Osteoblast (primary cell): ENCODE results near the gene PRRT1B. TPM values are rescaled to one million over a fixed set of nuclear protein-coding genes. Genes with fewer than 3 reads are reported as not detected.

Experiments
- DNase-seq: peaks from one replicate; pipeline ENCODE4 v3.0.0; 2011; ENCODE audit warnings: low spot score, mixed read lengths; ENCODE audit not compliant: insufficient read length; ENCODE audit errors: missing footprints
- H2AFZ ChIP-seq: 2 replicates; pipeline ENCODE4 v1.6.0; 2011; ENCODE audit warnings: mild to moderate bottlenecking, low read length
- H3K27ac ChIP-seq: 2 replicates; pipeline ENCODE4 v1.5.1; 2011; ENCODE audit warnings: mild to moderate bottlenecking, low read depth, low read length, moderate library complexity
- H3K27me3 ChIP-seq: 2 replicates; pipeline ENCODE4 v1.6.0; 2012; ENCODE audit warnings: mild to moderate bottlenecking, control low read depth, inconsistent platforms, low read length, moderate library complexity; ENCODE audit not compliant: insufficient read depth
- H3K36me3 ChIP-seq: 2 replicates; pipeline ENCODE4 v1.5.1; 2011; ENCODE audit warnings: mild to moderate bottlenecking, low read length, control low read depth, moderate library complexity; ENCODE audit not compliant: insufficient read depth
- H3K4me1 ChIP-seq: 2 replicates; pipeline ENCODE4 v1.5.1; 2011; ENCODE audit warnings: mild to moderate bottlenecking, low read length, control low read depth, moderate library complexity; ENCODE audit not compliant: insufficient read depth
- H3K4me2 ChIP-seq: 2 replicates; pipeline ENCODE4 v1.6.0; 2011; ENCODE audit warnings: mild to moderate bottlenecking, low read length; ENCODE audit not compliant: insufficient read depth
- H3K4me3 ChIP-seq: fragments of 200-600 bp; sonication (generic); 3 replicates; pipeline ENCODE4 v1.5.1; 2012; ENCODE audit warnings: mild to moderate bottlenecking, low read length, inconsistent platforms; ENCODE audit not compliant: insufficient read depth
- H3K79me2 ChIP-seq: 2 replicates; pipeline ENCODE4 v1.6.0; 2012; ENCODE audit warnings: mild to moderate bottlenecking, low read length, control low read depth, inconsistent platforms; ENCODE audit not compliant: insufficient read depth
- H3K9me3 ChIP-seq: 2 replicates; pipeline ENCODE4 v1.5.1; 2011; ENCODE audit warnings: low read depth, low read length, control low read depth
- H4K20me1 ChIP-seq: 2 replicates; pipeline ENCODE4 v1.6.0; 2012; ENCODE audit warnings: mild to moderate bottlenecking, low read length, control low read depth; ENCODE audit not compliant: insufficient read depth
- total RNA-seq: library from RNA; depleted of rRNA; stranded (reverse); fragments of >200 nt; gene quantifications from 2 replicates; pipeline ENCODE4 v1.2.3, GENCODE V29; 2012
- TF ChIP-seq, protein P1 (sequence below): IDR thresholded peaks from 2 replicates; pipeline ENCODE4 v1.5.1; 2011; ENCODE audit warnings: mild to moderate bottlenecking, low read depth, low read length, moderate library complexity; ENCODE audit errors: extremely low read depth

Gene PRRT1B
- total RNA-seq, 1 donor = not detected

- TF ChIP-seq, protein P1, sequence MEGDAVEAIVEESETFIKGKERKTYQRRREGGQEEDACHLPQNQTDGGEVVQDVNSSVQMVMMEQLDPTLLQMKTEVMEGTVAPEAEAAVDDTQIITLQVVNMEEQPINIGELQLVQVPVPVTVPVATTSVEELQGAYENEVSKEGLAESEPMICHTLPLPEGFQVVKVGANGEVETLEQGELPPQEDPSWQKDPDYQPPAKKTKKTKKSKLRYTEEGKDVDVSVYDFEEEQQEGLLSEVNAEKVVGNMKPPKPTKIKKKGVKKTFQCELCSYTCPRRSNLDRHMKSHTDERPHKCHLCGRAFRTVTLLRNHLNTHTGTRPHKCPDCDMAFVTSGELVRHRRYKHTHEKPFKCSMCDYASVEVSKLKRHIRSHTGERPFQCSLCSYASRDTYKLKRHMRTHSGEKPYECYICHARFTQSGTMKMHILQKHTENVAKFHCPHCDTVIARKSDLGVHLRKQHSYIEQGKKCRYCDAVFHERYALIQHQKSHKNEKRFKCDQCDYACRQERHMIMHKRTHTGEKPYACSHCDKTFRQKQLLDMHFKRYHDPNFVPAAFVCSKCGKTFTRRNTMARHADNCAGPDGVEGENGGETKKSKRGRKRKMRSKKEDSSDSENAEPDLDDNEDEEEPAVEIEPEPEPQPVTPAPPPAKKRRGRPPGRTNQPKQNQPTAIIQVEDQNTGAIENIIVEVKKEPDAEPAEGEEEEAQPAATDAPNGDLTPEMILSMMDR = no peak
- DNase-seq = peak; percentile 32
- no peaks in the 10 kb centered on the region for H3K36me3 ChIP-seq
Observed at GRCh38 chr9:131557855-131558548, 12.7 kb downstream of the PRRT1B start.

DNA sequence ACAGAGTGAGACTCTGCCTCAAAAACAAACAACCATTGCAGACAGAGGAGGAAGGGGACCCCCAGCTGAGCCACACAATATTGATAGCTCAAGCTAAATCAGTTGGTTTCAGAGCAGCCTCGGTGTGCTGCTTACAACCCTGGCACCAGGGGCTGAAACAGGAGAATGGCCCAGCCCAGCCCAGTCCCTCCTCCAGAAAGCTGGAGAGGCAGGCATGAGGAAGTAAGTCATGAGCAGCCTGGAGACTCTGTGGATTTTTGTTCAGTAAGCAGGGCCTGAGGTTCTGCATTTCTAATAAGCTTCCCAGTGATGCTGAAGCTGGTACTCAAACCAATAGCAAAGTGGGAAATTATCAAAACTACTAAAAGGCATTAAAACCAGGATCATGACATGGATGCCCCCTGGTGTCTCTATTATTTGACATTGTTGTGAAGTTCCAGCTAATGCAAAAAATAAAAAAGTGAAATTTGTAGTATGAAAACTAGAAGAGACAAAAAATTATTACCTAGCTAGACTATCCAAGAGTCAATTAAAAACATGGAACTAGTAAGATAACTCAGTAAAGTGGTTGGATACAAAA is 14.2 kb downstream of the PRRT1B start:
- Histone ChIP-seq H3K4me2 (no peak overlapping the region), H3K4me3 (no peak overlapping the region), H3K27me3 (peaks cover 13% of the 10 kb centered on the region), H3K9me3 (no peaks in the 10 kb centered on the region), H3K27ac (no peak overlapping the region), H2AFZ (no peak overlapping the region), H3K36me3 (no peaks in the 10 kb centered on the region), H3K4me1 (peaks cover 4% of the 10 kb centered on the region), H4K20me1 (no peaks in the 10 kb centered on the region), H3K79me2 (no peaks in the 10 kb centered on the region)
- DNase-seq = peak; percentile 18
- TF ChIP-seq, protein P1 = no peak

More at GRCh38 chr9:131557855-131558548, 12.7 kb downstream of the PRRT1B start:
- Histone ChIP-seq H3K4me3 (no peak overlapping the region), H3K4me1 (peaks cover 4% of the 10 kb centered on the region), H3K27me3 (peaks cover 26% of the 10 kb centered on the region), H3K27ac (no peak overlapping the region), H4K20me1 (no peaks in the 10 kb centered on the region), H3K9me3 (peaks cover 2% of the 10 kb centered on the region), H3K79me2 (no peaks in the 10 kb centered on the region), H3K4me2 (no peak overlapping the region), H2AFZ (no peak overlapping the region)

DNA sequence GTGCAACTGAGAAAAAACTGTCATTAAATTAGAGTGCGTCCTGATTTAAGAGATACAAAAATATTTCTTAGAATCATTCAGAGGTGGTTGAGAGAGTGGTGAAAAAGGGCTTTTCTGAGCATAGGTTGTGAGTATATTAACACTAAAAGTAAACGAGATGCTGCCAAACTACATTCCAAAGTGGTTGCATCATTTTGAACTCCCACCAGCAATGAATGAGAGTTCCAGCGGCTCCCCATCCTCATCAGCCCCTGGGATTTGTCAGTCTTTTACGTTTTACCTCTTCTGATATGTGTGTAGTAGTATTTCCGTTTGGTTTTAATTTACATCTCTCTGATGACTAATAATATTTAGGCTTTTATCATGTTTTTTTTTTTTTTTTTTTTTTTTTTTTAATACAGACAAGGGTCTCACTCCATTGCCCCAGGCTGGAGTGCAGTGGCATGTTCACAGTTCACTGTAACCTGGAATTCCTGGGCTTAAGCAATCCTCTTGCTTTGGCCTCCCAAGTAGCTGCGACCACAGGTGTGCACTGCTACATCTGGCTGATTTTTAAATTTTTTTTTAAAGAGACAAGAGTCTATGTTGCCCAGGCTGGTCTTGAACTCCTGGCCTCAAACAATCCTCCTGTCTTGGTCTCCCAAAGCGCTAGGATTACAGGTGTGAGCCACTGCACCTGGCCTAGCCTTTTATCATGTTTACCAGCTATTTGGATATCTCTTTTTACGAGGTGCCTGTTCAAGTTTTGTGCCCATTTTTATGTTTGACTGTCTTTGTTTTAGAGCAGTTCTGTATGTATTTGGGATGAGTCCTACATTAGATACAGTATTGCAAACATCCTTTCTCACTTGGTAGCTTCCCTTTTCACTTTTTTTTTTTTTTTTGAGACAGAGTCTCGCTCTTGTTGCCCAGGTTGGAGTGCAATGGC is 17.0 kb downstream of the PRRT1B start:
- TF ChIP-seq, protein P1 = no peak
- H3K79me2 ChIP-seq = no peaks in the 10 kb centered on the region
- no peaks in the 10 kb centered on the region for H3K27me3 ChIP-seq
- H3K27ac ChIP-seq = no peak overlapping the region
- peak; percentile 68 for DNase-seq
- H3K4me3 ChIP-seq = no peak overlapping the region
- peaks cover 4% of the 10 kb centered on the region for H3K4me1 ChIP-seq
- H2AFZ ChIP-seq = no peak overlapping the region
- no peaks in the 10 kb centered on the region for H4K20me1 ChIP-seq
- no peaks in the 10 kb centered on the region for H3K9me3 ChIP-seq
- no peaks in the 10 kb centered on the region for H3K36me3 ChIP-seq
- H3K4me2 ChIP-seq = no peak overlapping the region
